OCI-LY7 (cell line): ENCODE measurements around the gene TESPA1.

ENCODE experiments used
- CTCF ChIP-seq: fragments of 200-600 bp; sonication (generic); conservative IDR thresholded peaks from 2 replicates; pipeline ENCODE4 v1.5.1; 2014; ENCODE audit warnings: mild to moderate bottlenecking, antibody characterized with exemption, low read length, moderate library complexity, mixed read lengths
- EZH2phosphoT487 ChIP-seq: fragments of 200-600 bp; sonication (generic); IDR thresholded peaks from 2 replicates; pipeline ENCODE4 v1.6.1; 2018; ENCODE audit warnings: low read depth, borderline replicate concordance, mild to moderate bottlenecking, mixed run types, antibody characterized with exemption, low read length, moderate library complexity, mixed read lengths

GRCh38 chr12:54988402-54989054 lies 4.0 kb upstream of the TESPA1 start:
- TF ChIP-seq CTCF (no peak), EZH2phosphoT487 (no peak)
